ENCODE data around the gene FAIM2.

FAIM2 gene

GRCh38 chr12:49930515-49931288, 27.0 kb upstream of the FAIM2 start:
- H3K27ac Mint-ChIP-seq: no peak overlapping the region
- H3K27me3 Mint-ChIP-seq: peaks cover 8 to 17% of the 10 kb centered on the region in 2 donors
- H3K4me3 Mint-ChIP-seq: no peak overlapping the region
- no peaks in the 10 kb centered on the region for H3K4me1 Mint-ChIP-seq
- H3K36me3 Mint-ChIP-seq: no peaks in the 10 kb centered on the region
- H3K9me3 Mint-ChIP-seq: no peaks in the 10 kb centered on the region
- ATAC-seq (replicated peaks) (no peak), DNase-seq (no peak)

GRCh38 chr12:49929581-49929980, 25.9 kb upstream of the FAIM2 start:
- ATAC-seq (replicated peaks): no peak
- no peak overlapping the region for H3K4me3 Mint-ChIP-seq
- H3K36me3 Mint-ChIP-seq: no peaks in the 10 kb centered on the region
- no peaks in the 10 kb centered on the region for H3K9me3 Mint-ChIP-seq
- no peaks in the 10 kb centered on the region for H3K4me1 Mint-ChIP-seq
- no peak overlapping the region for H3K27ac Mint-ChIP-seq
- H3K27me3 Mint-ChIP-seq: peaks cover 6 to 15% of the 10 kb centered on the region in 2 donors
- no peak for DNase-seq

GRCh38 chr12:49928471-49928870, 24.8 kb upstream of the FAIM2 start:
- Mint-ChIP-seq H3K4me1 (no peaks in the 10 kb centered on the region), H3K4me3 (no peak overlapping the region), H3K27me3 (peaks cover 3 to 11% of the 10 kb centered on the region in 2 donors), H3K36me3 (no peaks in the 10 kb centered on the region), H3K9me3 (no peaks in the 10 kb centered on the region), H3K27ac (no peak overlapping the region)
- DNase-seq: no peak
- no peak for ATAC-seq (replicated peaks)

GRCh38 chr12:49925433-49926204, 21.9 kb upstream of the FAIM2 start:
- no peak for DNase-seq

GRCh38 chr12:49924628-49925246, 21.0 kb upstream of the FAIM2 start:
- no peak overlapping the region for H3K27ac Mint-ChIP-seq
- ATAC-seq (replicated peaks) (no peak), DNase-seq (no peak)
- peaks cover 1 to 19% of the 10 kb centered on the region in 2 donors for H3K27me3 Mint-ChIP-seq
- no peak overlapping the region for H3K4me3 Mint-ChIP-seq
- no peaks in the 10 kb centered on the region for H3K36me3 Mint-ChIP-seq
- H3K4me1 Mint-ChIP-seq: no peaks in the 10 kb centered on the region
- no peaks in the 10 kb centered on the region for H3K9me3 Mint-ChIP-seq

More at GRCh38 chr12:49925433-49926204, 21.9 kb upstream of the FAIM2 start:
- Mint-ChIP-seq H3K9me3 (no peaks in the 10 kb centered on the region), H3K27ac (no peak overlapping the region), H3K27me3 (peaks cover 3 to 16% of the 10 kb centered on the region in 2 donors), H3K4me1 (no peaks in the 10 kb centered on the region), H3K36me3 (no peaks in the 10 kb centered on the region), H3K4me3 (no peak overlapping the region)
- ATAC-seq (replicated peaks): no peak

GRCh38 chr12:49923880-49924556, 20.3 kb upstream of the FAIM2 start:
- ATAC-seq (replicated peaks) (no peak), DNase-seq (no peak)
- H3K36me3 Mint-ChIP-seq: no peaks in the 10 kb centered on the region
- no peaks in the 10 kb centered on the region for H3K4me1 Mint-ChIP-seq
- peaks cover 5 to 16% of the 10 kb centered on the region in 2 donors for H3K27me3 Mint-ChIP-seq
- no peaks in the 10 kb centered on the region for H3K9me3 Mint-ChIP-seq
- no peak overlapping the region for H3K27ac Mint-ChIP-seq
- H3K4me3 Mint-ChIP-seq: no peak overlapping the region

- no peaks in the 10 kb centered on the region for H3K4me1 Mint-ChIP-seq
- no peak for ATAC-seq (replicated peaks)
- no peak overlapping the region for H3K4me3 Mint-ChIP-seq
- H3K27me3 Mint-ChIP-seq: peaks cover 5 to 16% of the 10 kb centered on the region in 2 donors
- H3K9me3 Mint-ChIP-seq: no peaks in the 10 kb centered on the region
- H3K36me3 Mint-ChIP-seq: no peaks in the 10 kb centered on the region
- no peak for DNase-seq
- no peak overlapping the region for H3K27ac Mint-ChIP-seq
These were observed 19.4 kb upstream of the FAIM2 start for GRCh38 chr12:49923035-49923644.

- Mint-ChIP-seq H3K36me3 (no peaks in the 10 kb centered on the region), H3K27ac (no peak overlapping the region), H3K4me3 (no peak overlapping the region), H3K9me3 (no peaks in the 10 kb centered on the region), H3K27me3 (peaks cover 5 to 20% of the 10 kb centered on the region in 2 donors), H3K4me1 (no peaks in the 10 kb centered on the region)
- ATAC-seq (replicated peaks) (no peak), DNase-seq (no peak)
These were observed 18.8 kb upstream of the FAIM2 start for GRCh38 chr12:49922349-49923034.

- no peaks in the 10 kb centered on the region for H3K4me1 Mint-ChIP-seq
- H3K4me3 Mint-ChIP-seq: no peak overlapping the region
- H3K9me3 Mint-ChIP-seq: no peaks in the 10 kb centered on the region
- H3K27me3 Mint-ChIP-seq: peaks cover 9 to 21% of the 10 kb centered on the region in 2 donors
- H3K36me3 Mint-ChIP-seq: no peaks in the 10 kb centered on the region
- ATAC-seq (replicated peaks): no peak
- no peak for DNase-seq
- no peak overlapping the region for H3K27ac Mint-ChIP-seq
These were observed 18.2 kb upstream of the FAIM2 start for GRCh38 chr12:49921936-49922335.

GRCh38 chr12:49921299-49921698, 17.6 kb upstream of the FAIM2 start:
- Mint-ChIP-seq H3K4me1 (no peaks in the 10 kb centered on the region), H3K9me3 (no peaks in the 10 kb centered on the region), H3K4me3 (no peak overlapping the region), H3K27me3 (peaks cover 11 to 21% of the 10 kb centered on the region in 2 donors), H3K36me3 (no peaks in the 10 kb centered on the region), H3K27ac (no peak overlapping the region)
- no peak for ATAC-seq (replicated peaks)
- no peak for DNase-seq

- ATAC-seq (replicated peaks) (no peak), DNase-seq (no peak)
- Mint-ChIP-seq H3K4me3 (no peak overlapping the region), H3K4me1 (no peaks in the 10 kb centered on the region), H3K27ac (no peak overlapping the region), H3K27me3 (peaks cover 11 to 21% of the 10 kb centered on the region in 2 donors), H3K36me3 (no peaks in the 10 kb centered on the region), H3K9me3 (no peaks in the 10 kb centered on the region)
These were observed 17.2 kb upstream of the FAIM2 start for GRCh38 chr12:49920915-49921286.

GRCh38 chr12:49920241-49920914, 16.7 kb upstream of the FAIM2 start:
- H3K27ac Mint-ChIP-seq: no peak overlapping the region
- no peak for ATAC-seq (replicated peaks)
- peaks cover 11 to 21% of the 10 kb centered on the region in 2 donors for H3K27me3 Mint-ChIP-seq
- H3K4me1 Mint-ChIP-seq: no peaks in the 10 kb centered on the region
- DNase-seq: no peak
- H3K4me3 Mint-ChIP-seq: no peak overlapping the region
- H3K9me3 Mint-ChIP-seq: no peaks in the 10 kb centered on the region
- no peaks in the 10 kb centered on the region for H3K36me3 Mint-ChIP-seq

GRCh38 chr12:49917788-49918173, 14.1 kb upstream of the FAIM2 start:
- DNase-seq (no peak), ATAC-seq (replicated peaks) (no peak)
- Mint-ChIP-seq H3K27me3 (peaks cover 20 to 31% of the 10 kb centered on the region in 2 donors), H3K4me3 (no peak overlapping the region), H3K9me3 (no peaks in the 10 kb centered on the region), H3K36me3 (no peaks in the 10 kb centered on the region), H3K4me1 (no peaks in the 10 kb centered on the region), H3K27ac (no peak overlapping the region)

Measured in stimulated activated naive B cell treated with anti-CD40 and anti-IgM and Interleukin-4, amounts not matched to agents 10 μg/mL and 1 μg/mL and 100 μg/mL, for 72 hours (primary cell).